Measurements from ENCODE around the gene PRICKLE2.

Gene PRICKLE2

DNA sequence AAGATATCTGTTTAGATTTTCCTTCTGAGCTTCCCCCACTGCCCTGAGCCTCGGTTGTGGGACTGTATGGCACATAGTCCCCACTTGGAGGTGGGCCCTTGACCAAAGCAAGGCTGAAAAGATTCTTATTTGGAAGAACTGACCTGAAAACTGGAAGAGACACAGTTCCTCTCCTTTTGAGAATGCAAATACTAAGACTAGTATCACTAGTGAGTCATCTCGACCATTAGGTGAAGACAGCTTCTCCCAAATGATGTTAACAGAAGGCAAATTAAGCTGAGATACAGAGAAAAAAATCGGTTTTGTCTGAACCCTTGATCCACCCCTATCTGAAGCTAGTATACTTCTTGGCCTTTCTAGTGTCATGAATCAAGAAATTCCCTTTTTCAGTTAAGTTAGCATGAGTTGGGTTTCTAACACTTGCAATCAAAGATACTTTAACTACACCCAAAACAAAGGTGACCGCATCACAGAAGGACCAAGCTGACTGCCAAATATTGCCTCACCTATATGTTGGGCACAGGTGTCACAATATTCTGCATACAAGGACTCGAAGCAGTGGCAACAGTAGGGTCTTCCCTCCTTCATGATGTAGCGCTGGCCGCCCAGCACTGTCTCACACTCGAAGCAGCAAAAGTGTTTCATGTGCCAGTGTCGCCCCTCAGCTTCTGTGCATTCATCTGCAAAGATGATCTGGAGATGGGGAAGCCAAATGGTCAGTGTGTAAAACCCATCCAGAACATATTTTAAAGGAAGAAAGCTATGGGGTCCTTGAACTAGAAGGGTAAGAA is 72.4 kb downstream of the PRICKLE2 start:
- DNase-seq, result no peak

DNA sequence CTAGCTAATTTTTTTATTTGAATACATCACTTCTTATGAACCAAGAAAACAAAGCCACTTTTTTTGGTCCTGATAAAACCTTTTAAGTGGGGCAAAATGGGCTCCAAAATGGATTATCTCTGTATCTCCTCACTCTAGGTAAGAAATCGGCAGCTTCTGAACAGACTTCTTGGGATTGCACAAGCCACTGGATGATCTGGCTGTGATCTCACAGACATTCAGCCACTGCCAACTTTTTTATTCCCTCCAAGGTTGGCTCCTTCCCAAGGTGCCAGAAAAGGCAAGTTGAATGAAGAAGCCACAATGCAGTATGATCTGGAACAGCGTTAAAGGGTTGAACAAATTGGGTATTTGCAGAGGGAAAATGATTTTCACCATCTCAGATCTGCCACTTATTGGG is 73.2 kb downstream of the PRICKLE2 start:
- no peak for DNase-seq

DNA sequence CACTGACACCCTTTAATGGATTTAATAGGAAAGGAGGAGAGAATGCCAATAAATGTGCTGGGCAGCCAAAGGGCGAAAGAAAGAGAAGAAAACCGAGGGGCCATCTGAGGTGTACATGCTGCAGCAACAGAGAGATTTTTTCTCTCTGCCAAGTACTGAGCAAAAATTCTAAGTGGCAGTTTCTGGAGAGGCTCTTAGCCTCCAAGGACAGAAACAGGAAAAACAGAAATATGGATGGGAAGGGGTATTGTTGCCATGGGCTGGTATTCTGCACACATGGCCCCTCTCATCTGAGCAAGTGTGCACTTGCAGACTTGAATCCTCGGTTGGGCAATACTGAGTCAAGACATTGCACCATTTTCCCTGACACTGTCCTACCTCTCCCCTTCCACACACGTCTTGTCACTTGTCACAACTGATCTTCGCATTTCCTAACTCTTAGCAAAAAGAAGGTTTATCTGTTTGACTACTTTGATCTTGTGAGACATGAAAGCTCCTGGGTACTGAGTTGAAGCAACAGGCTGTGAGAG is 73.9 kb downstream of the PRICKLE2 start:
- no peak for DNase-seq

DNA sequence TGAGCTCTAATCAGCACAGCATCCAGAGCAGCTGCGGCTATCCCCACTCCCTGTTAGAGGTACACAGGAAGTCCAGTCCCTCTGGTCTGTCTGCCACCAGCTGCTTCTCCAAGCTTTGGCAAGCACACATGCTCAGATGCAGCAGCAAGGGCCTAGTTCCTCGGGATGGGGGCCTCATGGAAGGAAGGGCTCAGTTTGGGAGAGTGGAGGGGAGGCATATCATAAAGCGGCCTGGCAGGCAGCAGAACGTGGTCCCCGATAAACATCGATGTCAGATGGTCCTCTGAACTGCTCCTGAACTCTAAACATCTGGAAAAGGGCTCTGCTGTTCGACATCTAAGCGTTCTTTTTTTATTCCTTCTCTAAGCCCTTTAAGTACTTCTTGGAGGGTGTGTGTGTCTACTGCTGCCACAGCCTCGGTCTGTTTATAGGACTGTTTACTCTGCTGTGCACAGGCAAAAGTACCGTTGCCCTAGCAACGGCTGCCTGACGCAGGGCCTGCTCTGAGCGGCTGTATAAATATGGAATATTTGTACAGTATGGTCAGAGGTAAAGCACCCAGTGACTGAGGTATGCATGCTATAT is 74.6 kb downstream of the PRICKLE2 start:
- DNase-seq, result no peak

DNA sequence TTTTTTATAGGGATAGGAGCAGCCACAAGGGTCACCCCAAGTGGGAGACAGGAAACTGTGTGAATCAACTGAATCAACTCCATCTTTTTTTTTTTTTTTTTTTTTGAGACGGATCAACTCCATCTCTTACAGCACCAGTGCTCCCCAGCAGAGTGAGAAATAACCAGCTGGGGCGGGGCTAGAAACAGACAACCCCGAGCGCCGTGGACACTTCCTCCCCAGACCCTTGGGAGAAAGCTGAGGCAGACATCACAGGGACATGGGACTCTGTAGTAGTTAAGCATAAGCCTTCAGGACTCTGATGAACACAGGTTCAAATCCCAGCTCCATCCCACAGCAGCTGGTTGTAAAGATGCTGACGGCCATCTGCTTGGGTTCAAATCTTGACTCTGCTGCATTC is 75.4 kb downstream of the PRICKLE2 start:
- no peak for DNase-seq

DNA sequence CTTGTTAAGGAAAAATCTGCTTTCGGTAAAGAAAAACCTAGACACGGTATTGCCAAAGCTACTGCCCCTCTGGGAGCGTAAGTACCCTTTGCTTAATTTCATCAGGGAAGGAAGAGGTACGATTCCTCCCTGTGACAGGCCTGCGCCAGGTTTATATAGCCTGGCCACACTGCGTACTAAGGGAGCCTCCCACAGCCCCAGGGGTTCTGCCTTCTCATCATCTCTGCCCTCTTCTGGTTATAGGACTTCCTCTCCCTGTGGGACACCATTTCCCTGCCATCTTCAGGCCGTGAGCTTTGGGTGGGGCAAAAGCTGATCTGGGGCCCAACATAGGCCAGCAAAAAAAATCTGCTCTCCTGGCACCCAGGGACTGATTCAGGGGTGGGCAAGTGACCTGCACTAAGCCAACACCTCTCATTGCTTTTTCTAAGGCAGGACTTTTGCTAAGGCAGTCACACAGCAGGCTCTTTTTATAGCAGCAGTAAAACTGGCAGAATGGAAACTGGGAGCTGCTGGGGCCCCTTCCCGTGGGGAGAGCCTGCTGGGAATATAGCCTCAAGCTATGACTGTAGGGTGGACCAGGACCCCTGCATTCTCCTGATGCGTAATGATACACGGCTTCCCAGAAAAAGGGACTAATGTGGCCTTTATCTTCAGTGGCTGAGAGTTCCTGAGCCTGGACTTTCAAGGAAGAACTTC is 76.2 kb downstream of the PRICKLE2 start:
- DNase-seq, result no peak

- no peak for DNase-seq
Observed at GRCh38 chr3:64147211-64147610, 78.1 kb downstream of the PRICKLE2 start.

- DNase-seq, result no peak
Observed at GRCh38 chr3:64145438-64145837, 79.8 kb downstream of the PRICKLE2 start.

- no peak for DNase-seq
Observed at GRCh38 chr3:64144241-64144900, 80.9 kb downstream of the PRICKLE2 start.

- no peak for DNase-seq
Observed at GRCh38 chr3:64143409-64144130, 81.7 kb downstream of the PRICKLE2 start.

DNA sequence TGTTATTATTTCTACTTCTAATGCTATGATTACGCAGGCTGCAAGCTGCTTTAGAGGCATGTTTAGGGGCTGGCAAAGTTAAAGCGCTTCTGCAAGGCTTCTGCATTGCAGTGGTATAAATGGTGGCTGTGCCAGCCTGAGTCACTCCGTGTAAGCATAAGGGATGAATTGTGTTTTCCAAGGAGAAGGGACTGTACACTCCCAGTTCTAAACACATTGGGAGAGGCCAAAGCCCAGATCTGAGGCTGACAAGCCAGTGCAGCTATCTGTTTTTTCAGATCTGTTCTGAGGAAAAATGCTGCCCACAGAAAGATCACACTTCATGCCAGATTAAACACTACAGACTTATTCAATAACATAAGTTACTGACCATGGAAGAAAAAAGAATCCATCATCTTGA is 83.8 kb downstream of the PRICKLE2 start:
- DNase-seq, result no peak

GRCh38 chr3:64140651-64141050 is 84.6 kb downstream of the PRICKLE2 start:
- DNase-seq, result no peak

DNA sequence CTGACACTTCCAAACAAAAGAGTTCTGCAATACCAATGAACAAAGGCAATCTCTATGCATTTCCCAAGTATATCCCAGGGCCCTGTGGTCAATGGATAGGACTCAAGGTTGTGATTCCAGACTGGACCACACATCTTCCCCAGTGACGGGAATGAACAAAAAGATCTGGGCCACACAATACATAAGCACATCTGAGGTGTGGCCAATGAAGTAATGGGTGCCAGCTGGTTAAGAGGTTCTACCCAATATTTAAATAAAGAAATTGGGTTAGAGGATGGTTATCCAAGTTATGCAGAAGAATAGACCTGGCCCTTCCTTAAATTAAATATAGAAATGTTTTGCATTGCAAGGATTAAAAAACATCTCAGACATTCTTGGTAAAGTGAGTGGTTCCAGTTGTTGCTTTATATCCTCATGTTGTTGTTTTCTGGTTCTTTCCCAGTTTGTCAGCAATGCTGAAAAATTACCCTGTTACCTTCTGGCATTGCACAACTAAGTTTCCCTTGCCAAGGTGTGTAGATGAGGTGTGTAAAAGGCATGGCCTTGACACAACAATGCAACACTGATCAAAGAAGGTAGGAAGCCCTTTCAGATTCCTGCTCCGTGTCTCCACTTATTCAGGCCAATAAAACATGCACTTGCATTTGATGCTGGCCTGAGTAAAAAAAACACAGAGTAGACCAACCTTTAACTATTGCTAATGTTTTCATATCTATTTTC is 86.5 kb downstream of the PRICKLE2 start:
- no peak for DNase-seq

- DNase-seq, result no peak
Observed at GRCh38 chr3:64138046-64138445, 87.2 kb downstream of the PRICKLE2 start.

DNA sequence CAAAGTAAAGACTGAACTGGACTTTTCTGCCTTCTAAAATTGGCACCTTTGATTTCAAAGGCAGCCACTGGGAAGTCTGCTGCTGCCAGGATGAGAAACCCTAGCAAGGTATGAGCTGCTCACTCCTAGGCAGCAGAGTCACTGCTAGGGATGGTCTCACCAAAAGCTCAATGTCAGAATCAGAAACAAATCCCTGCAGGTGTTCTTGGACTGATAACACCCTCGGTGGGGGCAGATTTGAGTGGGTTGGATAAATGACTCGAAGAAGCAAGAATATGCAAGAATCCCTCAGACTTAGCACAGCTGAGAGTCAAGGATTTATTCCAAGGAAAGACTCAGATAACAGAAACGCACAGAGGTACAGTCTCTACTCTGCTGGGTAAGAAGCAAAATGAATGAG is 90.4 kb downstream of the PRICKLE2 start:
- no peak for DNase-seq

DNA sequence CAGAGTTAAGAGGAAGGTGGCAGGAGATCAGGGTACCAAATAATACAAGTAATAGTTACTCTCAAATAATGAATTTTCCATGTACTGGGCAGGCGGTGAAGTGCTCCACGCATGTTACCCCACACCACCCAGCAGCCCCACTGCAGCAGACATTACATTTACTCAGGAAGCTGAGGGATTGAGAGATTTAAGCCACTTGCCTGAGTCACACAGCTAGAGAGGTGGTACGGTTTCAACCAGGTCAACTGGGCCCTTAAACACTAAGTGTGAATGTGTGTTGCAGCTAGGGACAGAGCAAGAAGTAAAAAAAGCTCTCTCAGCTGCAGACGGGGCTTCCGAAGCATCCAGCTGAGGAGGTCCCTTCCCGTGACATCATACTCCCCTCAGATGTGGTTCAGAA is 91.3 kb downstream of the PRICKLE2 start:
- DNase-seq, result no peak

- DNase-seq, result no peak
Observed at GRCh38 chr3:64133272-64133671, 92.0 kb downstream of the PRICKLE2 start.

DNA sequence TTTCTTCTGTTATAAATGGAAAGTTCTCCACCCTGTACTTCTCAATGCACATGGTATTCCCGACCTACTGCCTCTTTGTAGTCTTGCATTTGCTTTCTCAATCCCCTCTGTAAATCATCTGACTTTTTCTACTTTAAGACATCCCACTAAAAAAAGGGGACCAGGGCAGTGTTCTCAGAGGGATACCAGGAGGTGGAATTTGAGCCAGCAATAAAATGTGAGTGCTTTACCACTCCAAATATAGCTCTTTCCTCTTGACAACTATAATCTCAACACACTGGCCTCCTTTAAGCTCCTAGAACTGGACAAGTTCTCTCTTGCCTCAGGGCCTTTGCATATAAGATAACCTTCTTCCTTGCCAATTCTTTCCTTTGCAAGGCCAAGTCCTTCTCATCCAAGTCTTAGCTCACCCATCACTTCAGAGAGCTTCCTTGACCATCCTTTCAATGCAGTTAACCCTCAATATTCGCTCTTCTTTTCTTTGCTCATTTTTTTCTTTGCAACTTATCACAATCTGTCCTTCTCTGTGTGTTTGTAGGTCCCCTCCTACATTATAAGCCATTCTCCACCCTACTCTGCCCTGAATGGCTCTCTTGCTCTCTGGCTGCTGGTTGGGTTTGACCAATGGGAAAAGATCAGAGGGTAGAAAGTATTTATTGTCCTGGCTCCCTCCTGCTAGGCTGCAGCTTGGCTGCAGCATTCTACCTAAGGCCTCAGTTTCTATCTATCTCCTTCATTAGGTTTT is 93.4 kb downstream of the PRICKLE2 start:
- DNase-seq, result no peak

DNA sequence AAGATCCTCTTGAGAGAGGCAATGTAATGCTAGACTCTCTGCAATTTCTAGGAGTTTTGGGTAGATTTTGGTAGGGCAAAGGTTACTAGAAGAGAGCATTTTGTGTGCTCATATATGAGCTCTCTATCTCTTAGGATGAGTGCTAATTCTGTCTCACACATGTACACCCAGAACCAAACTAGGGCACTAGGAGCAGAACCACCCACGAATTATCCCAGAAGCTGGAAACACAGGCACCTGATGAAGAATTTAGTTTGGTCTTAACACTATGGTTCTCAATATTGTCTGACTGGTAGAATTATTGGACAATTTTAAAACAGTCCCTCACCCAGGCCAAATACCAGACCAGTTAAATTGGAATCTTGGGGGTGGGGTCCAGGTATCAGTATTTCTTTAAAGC is 94.8 kb downstream of the PRICKLE2 start:
- DNase-seq, result no peak

- no peak for DNase-seq
Observed at GRCh38 chr3:64129581-64129980, 95.7 kb downstream of the PRICKLE2 start.

GRCh38 chr3:64129106-64129505 is 96.2 kb downstream of the PRICKLE2 start:
- no peak for DNase-seq
